HuH-7 (cell line): ENCODE results near the gene KRTAP25-1.

ENCODE experiments used
- DNase-seq: peaks from one replicate; pipeline ENCODE4 v3.0.0; 2011; ENCODE audit warnings: low spot score

KRTAP25-1 gene

GRCh38 chr21:30248844-30249243 is 40.5 kb downstream of the KRTAP25-1 start:
- no peak for DNase-seq

GRCh38 chr21:30245061-30245460 is 44.3 kb downstream of the KRTAP25-1 start:
- DNase-seq, result no peak

GRCh38 chr21:30243691-30244090 is 45.6 kb downstream of the KRTAP25-1 start:
- no peak for DNase-seq

- DNase-seq, result no peak
These were observed 48.7 kb downstream of the KRTAP25-1 start for GRCh38 chr21:30240661-30241060.
